Measurements from ENCODE around the gene ACTR6.
A peak's percentile ranks its signal among the peaks of the same experiment; 100 is the strongest.
"Not testable (repeated sequence)": the region's sequence is repeated elsewhere in the genome, so short reads cannot be mapped to it uniquely, and the experiment has no call there.

ACTR6 gene

DNA sequence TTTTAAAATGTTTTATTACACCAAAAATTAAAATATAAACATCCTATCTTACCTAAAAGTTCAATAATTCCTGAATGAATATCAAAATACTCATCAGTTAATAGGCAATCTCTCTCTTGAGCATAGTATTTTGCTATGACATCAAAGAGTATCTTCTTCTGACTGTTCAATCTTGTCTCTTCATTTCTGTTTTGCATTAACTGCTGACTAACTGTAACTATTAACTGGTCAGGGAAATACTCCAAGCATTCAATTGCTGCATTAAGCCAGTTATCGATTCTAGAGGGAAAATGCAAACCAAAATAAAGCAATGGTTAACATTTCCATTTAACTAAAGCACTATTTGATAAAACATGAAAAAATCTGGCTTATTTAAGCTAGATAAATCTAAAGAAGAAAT is 52.8 kb downstream of the ACTR6 start:
- DNase-seq: no peak
- no peak for TF ChIP-seq POLR2A (IDR thresholded peaks at IDR 0.05; ENCODE audit: low read length)
- TF ChIP-seq GATA1 (IDR thresholded peaks at IDR 0.05; ENCODE audit: low read depth, low read length): no peak

DNA sequence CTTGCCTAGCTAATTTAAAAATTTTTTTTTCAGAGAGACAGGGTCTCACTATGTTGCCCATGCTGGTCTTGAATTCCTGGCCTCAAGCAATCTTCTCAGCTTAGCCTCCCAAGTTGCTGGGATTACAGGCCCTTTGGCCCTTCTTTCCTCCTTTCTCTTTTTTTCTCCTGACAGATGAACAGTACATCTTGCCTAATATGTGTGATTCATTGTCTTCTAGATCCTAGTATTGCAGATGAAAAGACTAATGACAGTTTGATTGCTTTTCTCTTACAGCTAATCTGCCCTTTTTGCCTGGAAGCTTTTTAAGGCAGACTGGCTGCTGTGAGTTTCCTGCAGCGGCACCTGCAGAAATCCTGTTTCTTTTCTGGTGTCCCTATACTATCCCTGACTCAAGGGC is 54.3 kb downstream of the ACTR6 start:
- TF ChIP-seq GATA1 (IDR thresholded peaks at IDR 0.05; ENCODE audit: low read depth, low read length) (no peak), POLR2A (IDR thresholded peaks at IDR 0.05; ENCODE audit: low read length) (no peak)
- no peak for DNase-seq

DNA sequence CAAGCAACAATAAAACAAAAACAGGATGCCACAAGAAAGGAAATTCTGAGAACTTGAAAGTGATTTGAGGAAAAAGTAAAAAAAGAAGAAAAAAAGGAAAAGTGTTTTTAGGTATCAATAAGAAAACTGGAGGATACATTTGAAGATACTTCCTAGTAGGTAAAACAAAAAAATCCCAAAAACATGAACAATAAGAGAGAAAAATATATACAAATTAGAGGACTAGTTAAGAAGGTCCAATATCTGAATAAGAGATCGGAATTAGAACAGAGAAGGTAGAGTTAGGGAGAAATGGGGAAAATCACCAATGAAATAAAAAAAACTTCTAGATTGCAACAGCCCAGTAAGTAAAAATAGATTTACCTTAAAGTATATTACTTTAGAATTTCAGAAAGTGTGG is 57.5 kb downstream of the ACTR6 start:
- TF ChIP-seq GATA1 (IDR thresholded peaks at IDR 0.05; ENCODE audit: low read depth, low read length) (no peak), POLR2A (IDR thresholded peaks at IDR 0.05; ENCODE audit: low read length) (no peak)
- no peak for DNase-seq

DNA sequence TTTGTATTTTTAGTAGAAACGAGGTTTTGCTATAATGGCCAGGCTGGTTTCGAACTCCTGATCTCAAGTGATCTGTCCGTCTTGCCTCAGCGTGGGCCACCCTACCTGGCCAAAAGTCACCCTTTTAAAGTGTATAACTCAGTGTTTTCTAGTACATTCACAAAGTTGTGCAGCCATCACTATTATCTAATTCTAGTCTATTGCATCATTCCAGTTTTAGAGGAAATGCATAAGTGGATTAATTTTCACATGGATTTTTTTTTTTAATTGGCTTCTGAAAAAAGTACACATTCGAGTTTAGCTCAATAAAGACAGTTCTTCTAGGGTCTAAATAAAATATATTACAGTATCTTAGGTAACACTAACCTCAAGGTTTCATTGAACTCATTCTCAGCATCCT is 62.5 kb downstream of the ACTR6 start:
- no peak for DNase-seq
- TF ChIP-seq POLR2A (IDR thresholded peaks at IDR 0.05; ENCODE audit: low read length) (no peak), GATA1 (IDR thresholded peaks at IDR 0.05; ENCODE audit: low read depth, low read length) (no peak)

DNA sequence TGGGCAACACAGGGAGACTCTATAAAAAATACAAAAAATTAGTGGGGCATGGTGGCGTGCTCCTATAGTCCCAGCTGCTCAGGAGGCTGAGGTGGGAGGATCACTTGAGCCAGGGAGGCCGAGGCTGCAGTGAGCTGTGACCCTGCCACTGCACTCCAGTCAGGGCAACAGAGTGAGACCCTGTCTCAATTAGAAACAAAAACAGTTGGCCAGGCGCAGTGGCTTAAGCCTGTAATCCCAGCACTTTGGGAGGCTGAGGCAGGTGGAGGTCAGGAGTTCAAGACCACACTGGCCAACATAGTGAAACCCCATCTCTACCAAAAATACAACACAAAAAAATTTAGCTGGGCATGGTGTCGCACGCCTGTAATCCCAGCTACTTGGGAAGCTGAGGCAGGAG is 64.5 kb downstream of the ACTR6 start:
- DNase-seq: not testable (repeated sequence)

DNA sequence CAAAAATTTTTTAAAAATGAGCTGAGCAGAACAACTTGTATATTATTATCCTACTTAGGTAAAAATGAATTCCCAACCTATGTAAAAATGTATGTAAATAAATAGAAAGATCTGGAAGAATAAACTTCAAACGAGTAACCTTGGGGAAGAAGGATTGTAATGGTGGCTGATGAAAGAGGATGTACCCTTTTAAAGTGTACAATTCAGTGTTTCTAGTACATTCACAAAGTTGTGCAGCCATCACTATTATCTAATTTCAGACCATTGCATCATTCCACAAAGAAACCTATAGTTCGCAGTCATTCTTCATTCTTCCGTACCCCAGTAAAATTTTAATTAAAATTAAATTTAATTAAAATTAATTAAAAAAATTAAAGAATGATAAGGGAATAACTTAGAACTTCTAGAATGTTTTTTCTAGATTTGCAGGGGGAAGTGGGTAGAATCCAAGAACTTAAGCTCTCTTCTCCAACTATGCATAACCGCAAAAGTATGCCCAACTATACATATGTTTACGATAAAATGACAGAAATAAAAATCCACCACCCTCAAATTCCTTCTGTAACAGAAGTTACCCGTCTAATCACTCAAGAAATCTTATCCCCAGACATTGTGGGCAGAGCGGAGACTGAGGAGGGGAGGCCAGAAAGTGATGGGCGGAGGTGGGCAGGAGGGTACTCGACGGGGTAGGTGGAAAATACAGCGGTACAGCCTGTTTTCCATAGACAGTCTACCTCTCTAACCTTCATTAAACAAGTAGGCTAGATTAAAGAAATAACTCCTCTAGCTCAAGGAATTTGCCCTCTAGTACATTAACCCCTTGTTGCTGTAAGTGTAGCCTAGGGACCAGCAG is 65.3 kb downstream of the ACTR6 start:
- peak; percentile 21 to 60 for DNase-seq
- no peak for TF ChIP-seq GATA1 (IDR thresholded peaks at IDR 0.05; ENCODE audit: low read depth, low read length)
- no peak for TF ChIP-seq POLR2A (IDR thresholded peaks at IDR 0.05; ENCODE audit: low read length)

DNA sequence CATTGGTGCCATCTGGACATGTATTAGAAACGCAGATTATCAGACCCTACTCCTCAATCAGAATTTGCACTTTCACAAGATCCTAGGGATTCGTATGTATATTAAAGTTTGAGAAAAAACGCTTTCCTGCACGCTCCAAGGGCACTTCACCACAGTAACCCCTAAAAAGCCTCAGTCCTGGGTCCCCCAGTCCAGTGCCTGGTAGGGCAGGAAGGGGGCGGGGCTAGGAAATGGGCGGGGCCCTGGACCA is 65.9 kb downstream of the ACTR6 start:
- TF ChIP-seq GATA1 (IDR thresholded peaks at IDR 0.05; ENCODE audit: low read depth, low read length) (no peak), POLR2A (IDR thresholded peaks at IDR 0.05; ENCODE audit: low read length) (no peak)
- DNase-seq: no peak

DNA sequence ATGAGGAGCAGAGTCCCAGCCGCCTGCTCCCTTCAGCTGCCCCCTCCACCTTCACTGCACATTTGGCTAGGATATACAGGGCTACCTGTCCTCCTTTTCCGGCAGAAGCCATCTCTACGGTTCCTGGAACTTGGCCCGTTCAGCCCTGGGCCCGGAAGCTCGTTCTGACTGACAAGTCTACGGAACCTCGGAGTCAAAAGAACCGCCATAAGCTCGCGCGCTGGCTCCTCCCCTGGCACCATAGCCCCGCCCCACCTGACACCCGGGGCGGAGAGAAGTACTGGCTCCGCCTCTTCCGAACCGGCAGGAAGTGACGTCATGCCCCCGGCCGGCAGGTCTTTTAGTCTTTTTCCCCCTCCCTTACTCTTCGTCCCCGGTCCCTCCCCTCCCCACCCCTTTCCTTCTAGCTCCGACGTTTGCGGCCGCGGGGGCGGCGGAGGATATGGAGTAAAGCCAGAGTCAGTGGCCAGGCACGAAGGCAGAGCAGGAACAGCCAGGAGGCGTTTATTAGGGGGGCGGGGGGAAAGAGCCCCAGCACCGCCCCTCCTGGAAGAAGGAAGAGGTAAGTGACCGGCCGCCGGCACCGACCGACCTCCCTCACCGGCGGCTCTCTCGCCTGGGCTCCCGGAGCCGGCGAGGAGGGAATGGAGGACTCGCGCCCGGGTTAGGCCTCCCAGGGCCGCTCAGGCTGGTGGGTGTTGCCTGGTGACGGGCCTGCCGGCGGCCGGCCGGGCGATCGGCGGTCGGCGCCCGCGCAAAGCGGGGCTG is 66.4 kb downstream of the ACTR6 start, which contains the start of the genes DEPDC4 and SCYL2:
Gene DEPDC4 (minus strand): TSS at position 245 of the 768 bp plus-strand sequence. CDS start 3 bp downstream, at position 242.
Gene SCYL2 (plus strand): TSS at position 343 of the 768 bp plus-strand sequence. CDS start 15,794 bp downstream, outside the sequence.
- TF ChIP-seq POLR2A (IDR thresholded peaks at IDR 0.05; ENCODE audit: low read length) (peak; percentile 79), GATA1 (IDR thresholded peaks at IDR 0.05; ENCODE audit: low read depth, low read length) (no peak)

DNA sequence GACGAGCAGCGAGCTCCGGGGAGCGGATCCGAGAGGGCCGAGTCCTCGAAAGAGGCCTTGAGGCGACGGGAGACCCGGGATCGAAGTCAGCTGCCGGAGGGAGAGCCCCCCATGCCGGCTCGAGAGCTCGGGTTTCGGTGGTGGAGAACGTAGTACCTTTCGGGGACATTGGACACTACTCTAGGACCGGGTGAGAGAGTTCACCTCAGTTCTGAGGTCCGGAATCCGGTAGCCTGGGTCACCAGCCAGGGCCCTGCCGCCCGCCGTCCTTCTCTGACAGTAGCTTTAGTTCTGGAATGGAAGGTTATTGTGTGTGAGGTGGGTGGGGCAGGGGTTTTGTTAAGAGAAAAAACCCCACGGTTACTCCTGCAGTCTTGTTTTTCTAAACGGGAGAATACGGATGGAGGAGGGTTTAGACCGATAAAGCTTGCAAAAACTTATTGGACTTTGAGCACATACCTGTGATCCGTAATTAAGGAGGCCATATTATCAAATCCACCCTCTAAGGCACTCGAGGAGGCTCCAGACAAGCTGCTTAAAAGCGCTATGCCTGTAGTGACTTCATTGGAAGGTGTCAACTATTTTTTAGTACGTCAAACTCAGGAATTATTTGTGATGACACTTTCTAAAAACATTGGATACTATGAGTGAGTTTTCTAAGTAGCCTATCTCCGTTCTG is 67.1 kb downstream of the ACTR6 start:
- TF ChIP-seq POLR2A (IDR thresholded peaks at IDR 0.05; ENCODE audit: low read length) (no peak), GATA1 (IDR thresholded peaks at IDR 0.05; ENCODE audit: low read depth, low read length) (no peak)
- peak; percentile 68 to 80 for DNase-seq

More for the DNA sequence above, 66.4 kb downstream of the ACTR6 start, which contains the start of the genes DEPDC4 and SCYL2:
- DNase-seq: peak; percentile 97 to 99

DNA sequence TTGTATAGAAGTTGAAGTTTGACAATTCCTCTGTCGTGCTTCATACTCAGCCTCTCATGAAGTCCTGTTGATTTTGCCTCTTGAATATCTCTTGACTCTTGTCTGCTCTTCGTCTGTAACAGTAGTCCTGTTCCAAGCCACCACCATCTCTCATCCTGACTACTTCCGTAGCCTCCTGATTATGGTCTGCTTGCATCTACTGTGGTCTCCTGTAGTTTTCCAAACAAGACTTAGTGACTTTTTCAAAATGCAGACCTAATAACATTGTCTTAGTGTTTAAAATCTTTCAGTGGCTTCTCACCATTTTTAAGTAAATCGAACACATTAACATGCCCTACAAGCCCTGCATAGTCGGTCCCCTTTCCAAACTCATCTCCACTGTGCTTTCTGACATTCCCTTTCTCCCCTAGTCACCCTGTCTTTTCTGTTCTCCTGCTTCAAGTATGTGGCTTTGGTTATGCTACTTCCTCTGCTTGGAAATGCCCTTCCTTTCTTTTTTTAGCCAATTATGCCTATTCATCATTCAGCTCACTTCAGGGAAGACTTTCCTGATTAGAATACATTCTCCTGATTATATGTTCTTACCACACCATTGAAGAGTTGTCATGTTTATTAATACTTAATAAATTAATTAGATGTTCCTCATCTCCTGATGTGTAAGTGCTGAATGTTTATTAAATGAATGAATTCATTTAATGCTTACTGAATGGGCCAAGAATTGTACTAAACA is 68.4 kb downstream of the ACTR6 start:
- DNase-seq: peak; percentile 28 to 54
- no peak for TF ChIP-seq GATA1 (IDR thresholded peaks at IDR 0.05; ENCODE audit: low read depth, low read length)
- TF ChIP-seq POLR2A (IDR thresholded peaks at IDR 0.05; ENCODE audit: low read length): no peak

DNA sequence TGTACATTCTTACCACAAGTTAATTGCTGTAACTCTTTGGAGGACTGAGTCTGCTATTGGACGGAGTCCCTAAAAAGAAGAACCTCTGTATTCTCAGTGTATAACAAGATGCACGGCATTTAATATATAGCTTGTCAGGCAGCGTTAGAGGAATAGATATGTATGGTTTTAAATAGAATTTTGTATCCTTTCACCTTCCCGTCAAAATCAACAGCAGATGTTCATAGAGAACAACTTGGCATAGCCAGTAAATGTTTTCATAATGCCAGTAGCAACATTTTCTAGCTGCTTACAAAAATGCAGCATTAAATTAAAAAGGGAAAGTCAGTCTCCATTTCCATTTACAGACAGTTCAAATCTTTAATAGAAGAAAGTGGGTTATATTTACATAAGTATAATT is 73.2 kb downstream of the ACTR6 start:
- no peak for DNase-seq
- no peak for TF ChIP-seq POLR2A (IDR thresholded peaks at IDR 0.05; ENCODE audit: low read length)
- TF ChIP-seq GATA1 (IDR thresholded peaks at IDR 0.05; ENCODE audit: low read depth, low read length): no peak
